Neural crest cell (in vitro differentiated cells): Measurements from ENCODE around the gene XPO4. TPM values are rescaled to one million over a fixed set of nuclear protein-coding genes. Genes with fewer than 3 reads are reported as not detected.
"Not testable (repeated sequence)": the region's sequence is repeated elsewhere in the genome, so short reads cannot be mapped to it uniquely, and the experiment has no call there.

Experiments
- DNase-seq: peaks from one replicate; pipeline ENCODE4 v3.0.0; 2021; ENCODE audit warnings: low read depth, mixed read lengths, low spot score
- H3K27ac Mint-ChIP-seq: one replicate; pipeline ENCODE4 v1.8.0; 2021; ENCODE audit warnings: mild to moderate bottlenecking, mixed read lengths; ENCODE audit not compliant: unreplicated experiment
- H3K27me3 Mint-ChIP-seq: 2 replicates; pipeline ENCODE4 v1.8.0; 2021; ENCODE audit warnings: low read depth, mild to moderate bottlenecking, mixed read lengths
- H3K36me3 Mint-ChIP-seq: 2 replicates; pipeline ENCODE4 v1.8.0; 2021; ENCODE audit warnings: low read depth, mild to moderate bottlenecking, mixed read lengths
- H3K4me1 Mint-ChIP-seq: 2 replicates; pipeline ENCODE4 v1.8.0; 2021; ENCODE audit warnings: mixed read lengths
- H3K4me3 Mint-ChIP-seq: one replicate; pipeline ENCODE4 v1.8.0; 2021; ENCODE audit warnings: mild to moderate bottlenecking, mixed read lengths
- H3K9me3 Mint-ChIP-seq: 2 replicates; pipeline ENCODE4 v1.8.0; 2021; ENCODE audit warnings: mixed read lengths
- CTCF ChIP-seq: fragments of 200-600 bp; sonication (generic); conservative IDR thresholded peaks from 2 replicates; pipeline ENCODE4 v1.5.0; 2021; ENCODE audit warnings: antibody characterized with exemption, mild to moderate bottlenecking
- total RNA-seq: library from RNA; stranded (reverse); gene quantifications from 2 replicates; pipeline ENCODE4 v1.2.1, GENCODE V29; 2021

The XPO4 gene
- total RNA-seq, 1 donor from 2014 or later = 26.1 TPM

- Mint-ChIP-seq H3K27ac (no peak overlapping the region), H3K9me3 (no peaks in the 10 kb centered on the region), H3K4me3 (no peak overlapping the region), H3K4me1 (peaks cover 5% of the 10 kb centered on the region), H3K36me3 (no peaks in the 10 kb centered on the region), H3K27me3 (no peaks in the 10 kb centered on the region)
- no peak for DNase-seq
- TF ChIP-seq CTCF = no peak
Observed at GRCh38 chr13:20921572-20921971, 19.0 kb upstream of the XPO4 start.

- H3K27me3 Mint-ChIP-seq, H3K27ac Mint-ChIP-seq, H3K36me3 Mint-ChIP-seq, DNase-seq, H3K9me3 Mint-ChIP-seq, H3K4me3 Mint-ChIP-seq, H3K4me1 Mint-ChIP-seq: not testable (repeated sequence)
Observed at GRCh38 chr13:20915676-20916075, 13.1 kb upstream of the XPO4 start.

- peaks cover 2% of the 10 kb centered on the region for H3K9me3 Mint-ChIP-seq
- DNase-seq = no peak
- no peak overlapping the region for H3K4me3 Mint-ChIP-seq
- peaks cover 19% of the 10 kb centered on the region for H3K27me3 Mint-ChIP-seq
- H3K4me1 Mint-ChIP-seq = no peaks in the 10 kb centered on the region
- TF ChIP-seq CTCF = no peak
- no peaks in the 10 kb centered on the region for H3K36me3 Mint-ChIP-seq
- no peak overlapping the region for H3K27ac Mint-ChIP-seq
Observed at GRCh38 chr13:20911037-20911436, 8.5 kb upstream of the XPO4 start.

- Mint-ChIP-seq H3K36me3 (no peaks in the 10 kb centered on the region), H3K27ac (no peak overlapping the region), H3K9me3 (peaks cover 2% of the 10 kb centered on the region), H3K4me1 (no peaks in the 10 kb centered on the region), H3K27me3 (peaks cover 19% of the 10 kb centered on the region), H3K4me3 (no peak overlapping the region)
- DNase-seq = no peak
- no peak for TF ChIP-seq CTCF
Observed at GRCh38 chr13:20908714-20909497, 6.4 kb upstream of the XPO4 start.

- Mint-ChIP-seq H3K36me3 (no peaks in the 10 kb centered on the region), H3K9me3 (no peaks in the 10 kb centered on the region), H3K4me3 (no peak overlapping the region), H3K27ac (no peak overlapping the region), H3K4me1 (peaks cover 20% of the 10 kb centered on the region), H3K27me3 (peaks cover 19% of the 10 kb centered on the region)
- TF ChIP-seq CTCF = no peak
- DNase-seq = no peak
Observed at GRCh38 chr13:20904908-20905307, 2.4 kb upstream of the XPO4 start.

- peaks cover 7% of the 10 kb centered on the region for H3K27me3 Mint-ChIP-seq
- peak overlapping the region; percentile 98 for H3K27ac Mint-ChIP-seq
- no peaks in the 10 kb centered on the region for H3K9me3 Mint-ChIP-seq
- no peak for DNase-seq
- peaks cover 25% of the 10 kb centered on the region for H3K4me1 Mint-ChIP-seq
- peak overlapping the region; percentile 96 for H3K4me3 Mint-ChIP-seq
- TF ChIP-seq CTCF = no peak
- H3K36me3 Mint-ChIP-seq = no peaks in the 10 kb centered on the region
Observed at GRCh38 chr13:20903164-20903475, 574 bp upstream of the XPO4 start.
